ENCODE results near the gene KIF21A.
A peak's percentile ranks its signal among the peaks of the same experiment; 100 is the strongest.

KIF21A gene

GRCh38 chr12:39426636-39427240 is 16.2 kb downstream of the KIF21A start:
- H3K27me3 ChIP-seq (ENCODE audit: control insufficient read depth in 3 of 3, insufficient read depth in 3 of 3, low read depth in 1 of 3, low read length in 3 of 3) = no peaks in the 10 kb centered on the region

GRCh38 chr12:39420043-39420442 is 22.9 kb downstream of the KIF21A start:
- Histone ChIP-seq H4K91ac (ENCODE audit: low read depth, low read length, poor library complexity) (no peak overlapping the region), H2BK5ac (ENCODE audit: low read length) (no peak overlapping the region), H3K36me3 (replicated peaks in 1 of 2; ENCODE audit: control insufficient read depth in 2 of 2, insufficient read depth in 2 of 2, low read length in 2 of 2) (peaks cover 0 to 47% of the 10 kb centered on the region in 2 donors), H3K9ac (ENCODE audit: low read depth, low read length, poor library complexity) (no peak overlapping the region), H2BK120ac (ENCODE audit: low read depth, low read length) (no peak overlapping the region), H2AFZ (ENCODE audit: low read length) (no peak overlapping the region), H3K4me2 (ENCODE audit: insufficient read depth, low read length, poor library complexity, severe bottlenecking) (no peak overlapping the region), H3K23ac (ENCODE audit: low read depth, low read length, poor library complexity) (no peak overlapping the region), H3K14ac (ENCODE audit: low read length) (no peak overlapping the region), H3K4ac (ENCODE audit: low read length) (no peak overlapping the region), H2BK15ac (ENCODE audit: low read length) (no peak overlapping the region), H2AK5ac (ENCODE audit: low read depth, low read length) (no peak overlapping the region), H3K27ac (replicated peaks; ENCODE audit: low read length) (no peak overlapping the region), H3K9me3 (replicated peaks in 1 of 2; ENCODE audit: control insufficient read depth in 2 of 2, insufficient read depth in 1 of 2, low read depth in 1 of 2, low read length in 2 of 2) (peaks cover 0 to 5% of the 10 kb centered on the region in 2 donors), H2BK12ac (ENCODE audit: low read length) (no peak overlapping the region), H4K8ac (ENCODE audit: low read depth, low read length) (no peak overlapping the region), H3K79me1 (ENCODE audit: low read depth, low read length) (no peaks in the 10 kb centered on the region), H3K4me3 (ENCODE audit: low read length in 2 of 2) (no peak overlapping the region), H3K27me3 (ENCODE audit: control insufficient read depth in 3 of 3, insufficient read depth in 3 of 3, low read depth in 1 of 3, low read length in 3 of 3) (no peaks in the 10 kb centered on the region), H3K18ac (ENCODE audit: low read length) (no peak overlapping the region), H3K4me1 (ENCODE audit: control insufficient read depth in 2 of 2, insufficient read depth in 1 of 2, low read depth in 1 of 2, low read length in 2 of 2) (peaks cover 0 to 1% of the 10 kb centered on the region in 2 donors)
- no peak for DNase-seq (ENCODE audit: low spot score)
- no CpG with 5 or more reads among the region's 2 CpGs for WGBS, 2 donors (ENCODE audit: extremely low coverage in 2 of 2, insufficient read length in 2 of 2, insufficient replicate concordance in 1 of 2)

More at GRCh38 chr12:39426636-39427240, 16.2 kb downstream of the KIF21A start:
- no peak overlapping the region for H3K23ac ChIP-seq (ENCODE audit: low read depth, low read length, poor library complexity)
- no peak overlapping the region for H2AK5ac ChIP-seq (ENCODE audit: low read depth, low read length)
- no peak overlapping the region for H4K91ac ChIP-seq (ENCODE audit: low read depth, low read length, poor library complexity)
- H3K14ac ChIP-seq (ENCODE audit: low read length) = no peak overlapping the region
- no peak overlapping the region for H3K18ac ChIP-seq (ENCODE audit: low read length)
- no peak overlapping the region for H3K27ac ChIP-seq (replicated peaks; ENCODE audit: low read length)
- H3K9me3 ChIP-seq (replicated peaks in 1 of 2; ENCODE audit: control insufficient read depth in 2 of 2, insufficient read depth in 1 of 2, low read depth in 1 of 2, low read length in 2 of 2) = peaks cover 0 to 11% of the 10 kb centered on the region in 2 donors
- no peak overlapping the region for H2BK120ac ChIP-seq (ENCODE audit: low read depth, low read length)
- no peak overlapping the region for H3K4ac ChIP-seq (ENCODE audit: low read length)
- no peak overlapping the region for H4K8ac ChIP-seq (ENCODE audit: low read depth, low read length)
- no peak overlapping the region for H3K4me2 ChIP-seq (ENCODE audit: insufficient read depth, low read length, poor library complexity, severe bottlenecking)
- no peak for DNase-seq (ENCODE audit: low spot score)
- no peaks in the 10 kb centered on the region for H3K4me1 ChIP-seq (ENCODE audit: control insufficient read depth in 2 of 2, insufficient read depth in 1 of 2, low read depth in 1 of 2, low read length in 2 of 2)
- no peaks in the 10 kb centered on the region for H3K79me1 ChIP-seq (ENCODE audit: low read depth, low read length)
- H3K9ac ChIP-seq (ENCODE audit: low read depth, low read length, poor library complexity) = no peak overlapping the region
- no CpG with 5 or more reads among the region's 3 CpGs for WGBS, 2 donors (ENCODE audit: extremely low coverage in 2 of 2, insufficient read length in 2 of 2, insufficient replicate concordance in 1 of 2)
- no peak overlapping the region for H2BK15ac ChIP-seq (ENCODE audit: low read length)
- H2AFZ ChIP-seq (ENCODE audit: low read length) = no peak overlapping the region
- H3K36me3 ChIP-seq (replicated peaks in 1 of 2; ENCODE audit: control insufficient read depth in 2 of 2, insufficient read depth in 2 of 2, low read length in 2 of 2) = peaks cover 0 to 17% of the 10 kb centered on the region in 2 donors
- no peak overlapping the region for H2BK5ac ChIP-seq (ENCODE audit: low read length)
- no peak overlapping the region for H3K4me3 ChIP-seq (ENCODE audit: low read length in 2 of 2)
- no peak overlapping the region for H2BK12ac ChIP-seq (ENCODE audit: low read length)

- no peak overlapping the region for H3K4me2 ChIP-seq (ENCODE audit: insufficient read depth, low read length, poor library complexity, severe bottlenecking)
- no peak overlapping the region for H3K14ac ChIP-seq (ENCODE audit: low read length)
- H2BK15ac ChIP-seq (ENCODE audit: low read length) = no peak overlapping the region
- H4K8ac ChIP-seq (ENCODE audit: low read depth, low read length) = no peak overlapping the region
- H3K4me1 ChIP-seq (ENCODE audit: control insufficient read depth in 2 of 2, insufficient read depth in 1 of 2, low read depth in 1 of 2, low read length in 2 of 2) = peaks cover 0 to 1% of the 10 kb centered on the region in 2 donors
- H3K4ac ChIP-seq (ENCODE audit: low read length) = no peak overlapping the region
- H3K4me3 ChIP-seq (ENCODE audit: low read length in 2 of 2) = no peak overlapping the region
- no peak overlapping the region for H2BK120ac ChIP-seq (ENCODE audit: low read depth, low read length)
- H3K9me3 ChIP-seq (replicated peaks in 1 of 2; ENCODE audit: control insufficient read depth in 2 of 2, insufficient read depth in 1 of 2, low read depth in 1 of 2, low read length in 2 of 2) = peaks cover 0 to 5% of the 10 kb centered on the region in 2 donors
- no peak overlapping the region for H2AFZ ChIP-seq (ENCODE audit: low read length)
- no peak for DNase-seq (ENCODE audit: low spot score)
- WGBS, 2 donors (ENCODE audit: extremely low coverage in 2 of 2, insufficient read length in 2 of 2, insufficient replicate concordance in 1 of 2) = no CpG with 5 or more reads among the region's 2 CpGs
- H4K91ac ChIP-seq (ENCODE audit: low read depth, low read length, poor library complexity) = no peak overlapping the region
- no peak overlapping the region for H3K9ac ChIP-seq (ENCODE audit: low read depth, low read length, poor library complexity)
- no peak overlapping the region for H2BK12ac ChIP-seq (ENCODE audit: low read length)
- H3K27ac ChIP-seq (replicated peaks; ENCODE audit: low read length) = no peak overlapping the region
- no peaks in the 10 kb centered on the region for H3K79me1 ChIP-seq (ENCODE audit: low read depth, low read length)
- H2AK5ac ChIP-seq (ENCODE audit: low read depth, low read length) = no peak overlapping the region
- H2BK5ac ChIP-seq (ENCODE audit: low read length) = no peak overlapping the region
- H3K18ac ChIP-seq (ENCODE audit: low read length) = no peak overlapping the region
- peaks cover 0 to 47% of the 10 kb centered on the region in 2 donors for H3K36me3 ChIP-seq (replicated peaks in 1 of 2; ENCODE audit: control insufficient read depth in 2 of 2, insufficient read depth in 2 of 2, low read length in 2 of 2)
- H3K23ac ChIP-seq (ENCODE audit: low read depth, low read length, poor library complexity) = no peak overlapping the region
- no peaks in the 10 kb centered on the region for H3K27me3 ChIP-seq (ENCODE audit: control insufficient read depth in 3 of 3, insufficient read depth in 3 of 3, low read depth in 1 of 3, low read length in 3 of 3)
Measured at GRCh38 chr12:39419471-39419870, 23.4 kb downstream of the KIF21A start.

GRCh38 chr12:39417916-39418315 is 25.0 kb downstream of the KIF21A start:
- Histone ChIP-seq H3K27me3 (ENCODE audit: control insufficient read depth in 3 of 3, insufficient read depth in 3 of 3, low read depth in 1 of 3, low read length in 3 of 3) (no peaks in the 10 kb centered on the region), H3K9me3 (replicated peaks in 1 of 2; ENCODE audit: control insufficient read depth in 2 of 2, insufficient read depth in 1 of 2, low read depth in 1 of 2, low read length in 2 of 2) (peaks cover 0 to 5% of the 10 kb centered on the region in 2 donors), H2AK5ac (ENCODE audit: low read depth, low read length) (no peak overlapping the region), H2BK120ac (ENCODE audit: low read depth, low read length) (no peak overlapping the region), H2AFZ (ENCODE audit: low read length) (no peak overlapping the region), H2BK5ac (ENCODE audit: low read length) (no peak overlapping the region), H3K18ac (ENCODE audit: low read length) (no peak overlapping the region), H3K9ac (ENCODE audit: low read depth, low read length, poor library complexity) (peak overlapping the region; percentile 50), H3K4me3 (ENCODE audit: low read length in 2 of 2) (no peak overlapping the region), H3K4me2 (ENCODE audit: insufficient read depth, low read length, poor library complexity, severe bottlenecking) (no peak overlapping the region), H3K4ac (ENCODE audit: low read length) (no peak overlapping the region), H2BK12ac (ENCODE audit: low read length) (no peak overlapping the region), H3K4me1 (ENCODE audit: control insufficient read depth in 2 of 2, insufficient read depth in 1 of 2, low read depth in 1 of 2, low read length in 2 of 2) (peaks cover 0 to 1% of the 10 kb centered on the region in 2 donors), H3K14ac (ENCODE audit: low read length) (no peak overlapping the region), H4K8ac (ENCODE audit: low read depth, low read length) (no peak overlapping the region), H4K91ac (ENCODE audit: low read depth, low read length, poor library complexity) (no peak overlapping the region), H3K23ac (ENCODE audit: low read depth, low read length, poor library complexity) (no peak overlapping the region), H3K36me3 (replicated peaks in 1 of 2; ENCODE audit: control insufficient read depth in 2 of 2, insufficient read depth in 2 of 2, low read length in 2 of 2) (peaks cover 0 to 55% of the 10 kb centered on the region in 2 donors), H2BK15ac (ENCODE audit: low read length) (no peak overlapping the region), H3K27ac (replicated peaks; ENCODE audit: low read length) (no peak overlapping the region), H3K79me1 (ENCODE audit: low read depth, low read length) (no peaks in the 10 kb centered on the region)
- no CpG with 5 or more reads among the region's 2 CpGs for WGBS, 2 donors (ENCODE audit: extremely low coverage in 2 of 2, insufficient read length in 2 of 2, insufficient replicate concordance in 1 of 2)
- no peak for DNase-seq (ENCODE audit: low spot score)
